RKO (cell line): ENCODE measurements around the gene ZFAND3.
"Not testable (repeated sequence)": the region's sequence is repeated elsewhere in the genome, so short reads cannot be mapped to it uniquely, and the experiment has no call there.

Experiments
- DNase-seq: peaks from one replicate; pipeline ENCODE4 v3.0.0-alpha.2; 2016; ENCODE audit warnings: low spot score

ZFAND3 gene

DNA sequence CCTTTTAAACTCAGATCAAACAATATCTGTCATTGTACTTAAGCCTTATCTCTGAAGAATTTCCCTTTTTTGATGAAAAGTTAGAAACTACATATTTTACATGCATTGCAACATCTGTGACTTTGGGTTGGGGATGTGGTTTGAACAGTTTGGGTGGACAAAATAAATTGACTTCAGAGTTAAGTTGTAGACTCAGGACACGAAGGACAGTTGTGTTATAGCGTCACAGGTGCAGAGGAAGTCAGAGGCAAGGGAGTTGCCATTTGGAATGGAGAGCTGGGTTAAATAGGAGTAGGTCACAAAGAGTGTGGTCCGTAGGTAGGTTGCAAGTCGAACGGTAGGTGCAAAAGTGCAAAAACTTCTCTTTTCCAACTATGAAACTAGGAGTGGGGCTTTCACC lies 46.0 kb downstream of the ZFAND3 start:
- no peak for DNase-seq

DNA sequence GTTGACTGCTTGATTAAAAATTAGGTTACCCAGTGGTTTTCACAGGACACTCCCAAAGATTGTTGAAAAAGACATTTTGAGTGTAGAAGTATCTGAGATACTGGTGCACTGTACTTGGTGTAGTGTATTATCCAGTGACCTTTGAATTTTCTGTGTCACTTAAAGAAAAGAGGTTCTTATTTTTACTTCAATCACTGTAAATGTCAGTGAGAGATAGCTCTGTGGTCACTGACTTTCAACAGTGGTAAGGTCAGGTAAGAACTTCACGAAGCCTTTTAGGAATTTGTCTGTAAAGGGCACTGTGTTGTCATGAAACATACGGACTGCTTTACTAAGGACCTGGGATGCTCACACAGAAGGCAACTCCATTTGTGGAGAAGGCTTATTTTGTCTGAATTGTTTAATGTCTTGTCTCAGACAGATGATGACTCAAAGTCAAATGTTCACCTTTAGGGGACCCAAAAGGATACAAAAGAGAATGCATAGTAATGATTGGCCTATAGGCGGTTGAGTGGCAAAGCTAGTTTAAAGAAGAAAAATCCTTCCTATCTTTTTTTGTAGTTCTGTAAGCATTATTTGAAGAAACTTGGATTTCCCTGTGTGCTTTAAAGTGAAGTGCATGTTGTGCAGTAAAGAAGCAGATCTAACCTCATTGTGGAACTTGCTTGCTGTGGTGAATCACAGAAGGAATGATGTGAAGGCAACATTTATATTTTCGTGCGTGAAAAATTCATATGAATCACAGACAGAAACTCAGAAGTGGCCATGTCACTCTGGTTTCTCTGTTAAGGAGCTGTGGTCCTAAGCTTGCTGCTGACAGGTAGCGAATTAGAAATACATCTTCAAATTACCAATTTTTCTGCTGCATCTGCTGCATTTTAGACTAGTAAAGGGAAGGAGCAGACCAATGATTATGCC lies 47.3 kb downstream of the ZFAND3 start:
- DNase-seq: no peak

DNA sequence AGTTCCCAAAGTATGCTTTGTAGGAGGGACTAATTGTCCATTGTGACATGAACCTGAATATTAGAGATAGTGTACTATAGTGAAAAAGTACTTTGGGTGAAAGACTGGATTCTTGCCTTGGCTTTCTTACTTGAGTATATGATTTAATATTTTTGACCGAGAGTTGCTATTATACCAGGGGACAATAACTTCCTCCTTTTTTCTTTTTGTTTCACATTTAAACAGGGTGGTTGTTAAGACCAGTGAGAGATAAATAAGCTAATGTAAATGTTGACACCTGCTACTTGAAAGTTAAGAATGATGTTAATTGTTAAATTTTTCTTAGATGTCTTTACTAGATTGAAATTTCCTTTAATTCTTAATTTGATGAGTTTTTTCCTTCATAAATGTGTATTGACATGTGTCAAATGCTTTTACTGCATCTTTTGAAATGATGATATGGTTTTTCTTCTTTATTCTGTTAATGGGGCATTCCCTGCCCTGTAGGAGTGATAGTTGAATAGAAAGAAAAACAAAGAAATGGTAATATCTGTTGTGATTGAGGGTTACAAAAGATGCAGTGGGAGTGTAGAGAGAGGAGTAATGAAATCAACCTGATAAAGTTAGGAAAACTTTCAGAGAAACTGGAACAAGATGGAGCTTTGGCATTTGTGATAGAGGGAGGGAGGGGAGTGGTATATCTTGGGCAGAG lies 48.4 kb downstream of the ZFAND3 start:
- no peak for DNase-seq

DNA sequence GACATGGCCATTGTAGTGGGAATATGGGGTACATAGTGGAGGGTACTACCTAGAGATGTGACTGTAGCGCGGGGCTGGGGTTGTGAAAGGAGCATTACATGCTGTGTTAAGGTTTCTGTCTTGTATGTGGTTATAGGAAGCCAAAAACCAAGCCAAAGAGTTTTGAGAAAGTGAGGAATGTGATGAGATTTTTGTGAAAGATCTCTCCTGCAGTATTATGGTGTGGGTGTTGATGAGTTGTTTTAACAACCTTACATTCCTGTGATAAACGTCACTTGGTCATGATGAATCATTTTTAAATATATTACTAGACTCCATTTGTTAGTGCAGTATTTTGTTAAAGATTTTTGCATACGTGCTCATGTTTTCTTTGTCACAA lies 48.9 kb downstream of the ZFAND3 start:
- peak; percentile 87 for DNase-seq

DNA sequence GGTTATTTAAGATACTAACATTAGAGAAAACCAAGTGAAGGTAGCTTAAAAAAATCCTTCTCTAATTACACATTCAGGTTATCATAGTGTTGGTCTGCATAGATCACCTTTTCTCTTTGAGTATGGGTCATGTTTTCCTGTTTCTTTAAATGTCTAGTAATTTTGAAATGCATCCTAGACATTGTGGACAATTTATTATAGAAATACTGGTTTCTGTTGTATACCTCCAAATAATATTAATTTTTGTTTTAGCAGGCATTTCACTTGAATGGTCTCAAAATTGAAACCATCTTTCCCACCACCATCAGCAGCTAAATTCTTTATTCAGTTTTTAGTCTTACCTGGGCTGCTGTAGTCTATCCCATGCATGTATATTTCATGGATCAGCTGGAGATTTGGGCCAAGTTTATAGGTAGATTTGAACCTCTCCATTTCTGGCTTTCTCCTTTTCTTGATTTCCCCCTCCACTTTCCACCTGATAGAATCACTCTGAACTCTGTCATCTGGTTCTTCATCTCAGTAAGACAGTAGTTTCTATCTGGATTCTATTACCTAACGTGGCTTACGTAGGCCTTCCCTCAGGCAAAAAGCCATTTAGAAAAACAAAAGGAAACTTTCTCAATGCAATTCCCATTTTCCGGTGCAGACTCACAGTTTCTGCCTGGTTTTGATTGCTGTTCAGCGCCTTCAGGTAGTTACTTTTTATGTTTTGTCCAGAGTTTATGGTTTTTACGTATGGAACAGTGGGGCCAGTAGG lies 52.3 kb downstream of the ZFAND3 start:
- DNase-seq: no peak

DNA sequence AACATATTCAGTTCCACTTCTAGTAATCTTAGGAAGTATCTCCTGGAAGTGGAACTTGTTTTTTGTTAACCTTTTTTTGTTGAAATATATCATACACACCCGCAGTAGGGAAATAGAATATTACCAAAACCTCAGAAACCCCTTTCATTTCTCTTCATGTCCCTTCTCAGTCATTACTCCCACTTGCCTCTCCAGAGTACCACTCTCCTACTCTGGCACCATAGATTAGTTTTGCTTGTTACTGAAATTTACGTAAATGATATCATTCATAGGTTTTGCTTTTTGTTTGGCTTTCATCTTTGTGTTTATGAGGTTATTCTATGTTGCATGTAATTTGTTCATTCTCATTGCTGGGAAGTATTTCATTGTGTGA lies 52.8 kb downstream of the ZFAND3 start:
- DNase-seq: no peak

DNA sequence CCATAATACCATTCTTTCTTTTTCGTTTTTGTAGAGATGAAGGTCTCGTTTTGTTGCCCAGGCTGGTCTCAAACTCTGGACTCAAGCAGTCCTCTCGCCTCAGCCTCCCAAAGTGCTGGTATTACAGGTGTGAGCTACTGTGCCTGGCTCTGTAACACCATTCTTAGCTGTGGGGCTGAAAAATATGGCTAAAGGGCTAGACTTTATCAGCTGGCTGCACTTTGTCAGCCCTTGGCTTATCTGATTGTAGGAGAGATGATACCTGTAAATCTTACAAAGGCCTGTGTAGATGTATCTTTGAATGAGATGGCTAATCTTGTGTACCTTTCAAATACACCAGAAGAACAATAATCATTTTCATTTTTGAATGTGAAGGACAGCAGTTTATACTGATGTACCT lies 55.2 kb downstream of the ZFAND3 start:
- DNase-seq: no peak

DNA sequence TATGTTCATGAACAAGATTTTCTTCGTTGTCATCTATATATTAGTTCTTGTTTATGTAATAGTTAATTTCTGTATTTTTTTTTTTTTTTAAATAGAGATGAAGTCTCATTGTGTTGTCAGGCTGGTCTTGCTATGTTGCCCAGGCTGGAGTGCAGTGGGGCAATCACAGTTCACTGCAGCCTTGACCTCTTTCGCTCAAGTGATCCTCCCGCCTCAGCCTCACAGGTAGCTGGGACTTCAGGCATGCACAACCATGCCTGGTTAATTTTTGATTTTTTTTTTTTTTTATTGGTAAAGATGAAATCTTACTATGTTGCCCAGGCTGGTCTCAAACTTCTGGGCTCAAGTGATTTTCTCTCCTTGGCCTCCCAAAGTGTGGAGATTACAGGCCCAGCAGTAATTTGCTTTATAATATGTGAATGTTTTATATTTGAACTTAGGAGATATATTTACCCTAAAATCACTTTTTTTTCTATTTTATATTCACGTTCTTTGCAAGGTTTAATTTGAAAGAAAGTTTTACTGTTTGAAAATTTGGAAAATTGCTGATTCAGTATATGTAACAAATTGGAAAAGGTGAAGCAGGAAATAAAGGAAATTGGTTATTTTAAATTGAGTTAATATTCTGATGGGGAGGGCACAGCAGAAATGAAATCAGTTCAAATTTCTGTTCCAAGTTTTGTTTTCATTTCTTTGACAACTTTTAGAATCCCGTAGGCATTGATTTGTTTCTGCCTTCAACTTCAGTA lies 56.2 kb downstream of the ZFAND3 start:
- no peak for DNase-seq

DNA sequence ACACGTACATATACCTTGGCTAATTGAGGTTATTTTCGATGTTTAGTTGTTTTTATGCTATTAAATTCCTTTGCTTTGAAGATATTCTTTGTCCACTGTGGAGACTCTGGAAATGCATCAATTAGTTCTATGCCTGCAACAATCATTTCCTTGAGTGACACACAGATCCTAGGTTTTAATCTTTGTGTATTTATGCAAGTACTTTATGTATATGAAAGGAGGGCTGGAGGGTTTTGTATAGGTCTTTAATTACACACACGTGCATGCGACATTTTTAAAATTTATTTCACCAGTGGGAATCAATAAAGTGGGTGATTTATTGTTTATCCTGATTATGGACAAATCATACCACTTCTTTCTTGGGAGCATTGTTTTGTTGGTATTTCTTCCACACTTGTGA lies 57.3 kb downstream of the ZFAND3 start:
- no peak for DNase-seq

DNA sequence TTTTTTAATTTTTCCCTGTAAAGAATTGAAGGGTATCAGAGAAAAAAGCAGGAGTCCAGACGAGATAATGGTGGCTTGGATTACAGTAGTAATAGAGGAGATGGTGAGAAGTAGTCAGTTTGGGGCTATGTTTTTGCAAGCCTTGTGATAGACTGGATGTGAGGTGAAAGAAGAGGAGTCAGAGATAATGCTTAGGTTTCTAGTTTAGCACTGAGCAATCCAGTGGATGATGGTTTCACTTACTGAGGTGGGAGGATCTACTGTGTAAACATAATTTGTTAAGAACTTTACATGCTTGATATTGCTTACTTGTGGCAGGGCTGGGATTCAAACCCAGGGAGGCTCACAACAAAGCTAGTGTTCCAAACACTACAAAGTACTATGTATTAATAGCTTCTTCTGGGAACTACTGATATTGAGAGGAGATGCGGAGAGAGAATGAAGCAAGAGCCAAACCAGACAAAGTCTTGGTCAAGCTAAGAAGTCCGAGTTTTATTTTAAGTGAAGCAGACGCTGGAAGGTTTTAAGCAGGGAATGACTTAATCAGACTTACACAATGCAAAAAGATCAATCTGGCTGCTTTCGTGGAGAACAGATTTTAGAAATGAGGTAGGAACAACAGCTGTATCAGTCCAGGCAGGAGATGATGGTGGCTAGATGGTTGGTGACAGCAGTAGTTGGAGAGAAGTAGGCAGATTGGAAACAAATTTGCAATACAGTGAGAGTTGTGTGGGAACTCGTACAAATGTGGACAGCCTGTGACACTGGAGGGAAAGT lies 58.0 kb downstream of the ZFAND3 start:
- no peak for DNase-seq

DNA sequence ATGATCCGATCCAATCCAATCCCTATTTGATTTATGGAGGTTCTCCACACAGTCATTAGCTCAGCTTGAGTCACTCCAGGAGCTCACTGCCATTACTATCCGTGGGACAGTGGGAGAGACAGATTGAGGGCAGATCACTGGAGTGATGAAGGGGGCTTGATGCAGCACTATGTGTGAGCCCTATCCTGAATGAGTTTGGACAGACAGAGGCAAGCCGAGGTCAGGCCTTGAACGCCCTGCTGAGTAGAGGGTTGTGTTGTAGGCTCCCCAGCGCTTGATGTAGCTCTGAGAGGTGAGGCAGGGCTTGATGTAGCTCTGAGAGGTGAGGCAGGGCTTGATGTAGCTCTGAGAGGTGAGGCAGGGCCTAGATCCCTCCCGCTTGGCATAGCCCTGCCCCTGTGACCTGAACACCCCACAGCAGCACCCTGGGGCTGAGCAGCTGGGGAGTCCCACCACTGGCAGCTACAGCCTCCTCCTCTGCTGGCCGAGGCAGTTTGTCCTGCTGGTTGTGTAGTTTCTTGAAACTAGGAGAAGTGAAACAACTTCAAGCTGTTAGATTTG lies 58.7 kb downstream of the ZFAND3 start:
- no peak for DNase-seq

DNA sequence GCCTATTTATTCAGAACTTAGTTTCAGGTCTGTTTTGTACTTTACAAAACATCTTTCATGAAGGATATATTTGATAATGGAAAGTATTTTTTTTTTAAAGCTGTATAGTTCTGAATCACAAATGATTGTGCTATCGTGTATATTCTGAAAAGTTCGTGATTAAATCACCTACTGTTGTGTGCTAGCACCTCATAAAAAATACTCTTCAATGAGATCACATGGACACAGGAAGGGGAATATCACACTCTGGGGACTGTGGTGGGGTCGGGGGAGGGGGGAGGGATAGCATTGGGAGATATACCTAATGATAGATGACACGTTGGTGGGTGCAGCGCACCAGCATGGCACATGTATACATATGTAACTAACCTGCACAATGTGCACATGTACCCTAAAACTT lies 61.1 kb downstream of the ZFAND3 start:
- DNase-seq: not testable (repeated sequence)

DNA sequence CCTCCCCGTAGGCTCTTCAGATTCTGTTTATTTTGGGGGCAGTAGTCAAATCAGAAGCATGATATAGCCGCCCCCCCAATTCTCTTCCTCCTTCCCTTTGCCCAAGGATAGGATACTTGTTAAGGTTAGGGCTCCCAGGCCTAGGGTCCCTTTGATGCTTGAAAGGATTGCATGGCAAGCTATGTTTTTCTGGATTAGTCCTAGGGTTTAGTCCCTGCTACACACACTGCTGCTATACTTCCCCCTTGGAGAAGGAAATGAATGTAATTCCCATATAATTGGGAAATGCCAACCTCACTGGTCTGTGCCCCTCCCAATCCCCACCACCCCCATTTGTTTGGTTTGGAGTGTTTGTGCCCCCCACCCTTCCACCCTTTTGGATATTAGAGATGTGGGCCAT lies 62.8 kb downstream of the ZFAND3 start:
- DNase-seq: no peak

DNA sequence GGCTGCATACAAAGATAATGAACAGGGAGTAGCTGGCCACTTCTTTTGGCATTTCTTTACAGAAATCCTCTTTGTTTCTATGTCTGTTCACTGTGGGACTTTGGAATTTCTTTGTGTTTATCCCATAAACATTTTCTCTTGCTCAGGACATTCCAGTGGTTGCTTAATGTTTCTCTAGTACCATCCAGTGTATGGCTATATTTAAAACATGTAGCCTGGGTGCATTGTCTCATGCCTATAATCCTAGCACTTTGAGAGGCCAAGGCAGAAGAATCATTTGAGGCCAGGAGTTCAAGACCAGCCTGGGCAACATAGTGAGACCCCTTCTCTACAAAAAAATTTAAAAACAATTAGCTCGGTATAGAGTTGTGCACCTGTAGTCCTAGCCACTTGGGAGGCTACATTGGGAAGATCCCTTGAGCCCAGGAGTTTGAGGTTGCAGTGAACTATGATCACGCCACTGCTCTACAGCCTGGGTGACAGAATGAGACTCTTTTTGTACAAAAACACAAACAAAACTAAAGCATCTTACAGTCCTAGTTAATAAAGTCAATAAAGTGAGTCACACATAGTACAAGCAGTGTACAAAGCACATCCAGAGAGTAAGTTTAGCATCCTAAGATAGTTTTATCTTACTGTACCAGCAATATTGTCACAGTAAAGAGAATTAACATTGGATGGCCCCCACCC lies 63.3 kb downstream of the ZFAND3 start:
- no peak for DNase-seq

DNA sequence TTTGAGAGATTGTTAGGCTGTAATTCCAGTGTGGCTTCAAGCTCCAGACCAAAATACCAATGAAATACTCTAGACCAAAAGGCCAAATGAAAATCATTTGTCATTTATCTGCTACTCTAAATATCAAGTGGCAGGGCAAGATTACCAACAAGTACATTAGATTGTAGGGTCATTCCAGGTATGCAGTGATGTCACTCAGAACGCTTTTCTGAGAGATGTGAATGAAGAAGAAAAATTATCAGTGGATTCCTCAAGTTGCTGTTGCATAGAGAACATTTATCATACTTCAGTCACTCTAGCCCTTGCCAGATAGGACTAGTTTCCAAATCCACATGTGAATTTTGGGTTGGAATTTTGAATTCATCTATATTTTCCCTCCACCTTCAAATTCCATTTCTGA lies 65.0 kb downstream of the ZFAND3 start:
- no peak for DNase-seq

DNA sequence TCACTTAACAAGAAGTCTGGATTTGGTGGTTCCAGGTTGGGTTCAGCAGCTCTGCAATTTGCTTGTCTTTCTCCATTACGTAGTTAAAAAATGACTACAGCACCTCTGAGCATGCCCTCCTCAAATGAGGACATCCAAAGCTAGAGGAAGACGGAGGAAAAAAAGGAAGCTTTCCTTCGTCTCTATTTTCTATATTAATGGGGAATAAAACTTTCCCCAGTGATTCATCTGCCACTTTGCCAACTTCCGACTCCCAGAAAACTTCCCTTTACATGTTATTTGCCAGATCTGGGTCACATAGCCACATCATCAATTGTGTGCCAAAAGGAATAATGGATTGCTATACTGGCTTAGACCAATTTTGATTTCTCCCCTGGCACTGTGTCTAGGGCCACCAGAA lies 69.5 kb downstream of the ZFAND3 start:
- no peak for DNase-seq

DNA sequence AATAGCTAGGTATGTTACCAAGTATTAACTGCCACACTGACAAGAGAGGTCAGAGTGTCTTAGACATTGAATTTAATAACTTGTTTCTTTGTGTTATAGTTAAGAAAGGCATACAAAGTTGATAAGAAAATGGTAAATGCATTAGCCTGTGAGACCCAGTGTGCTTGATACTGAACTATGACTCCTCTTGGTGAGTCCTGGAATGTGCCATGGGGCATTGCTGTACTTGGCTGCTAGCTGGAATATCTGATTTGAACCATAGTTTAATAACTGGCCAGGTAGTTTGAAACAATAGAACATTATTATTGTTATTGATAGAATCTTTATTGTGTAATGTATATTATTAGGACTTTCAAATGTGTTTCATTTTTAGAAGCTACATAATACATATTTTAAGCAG lies 70.0 kb downstream of the ZFAND3 start:
- DNase-seq: no peak

DNA sequence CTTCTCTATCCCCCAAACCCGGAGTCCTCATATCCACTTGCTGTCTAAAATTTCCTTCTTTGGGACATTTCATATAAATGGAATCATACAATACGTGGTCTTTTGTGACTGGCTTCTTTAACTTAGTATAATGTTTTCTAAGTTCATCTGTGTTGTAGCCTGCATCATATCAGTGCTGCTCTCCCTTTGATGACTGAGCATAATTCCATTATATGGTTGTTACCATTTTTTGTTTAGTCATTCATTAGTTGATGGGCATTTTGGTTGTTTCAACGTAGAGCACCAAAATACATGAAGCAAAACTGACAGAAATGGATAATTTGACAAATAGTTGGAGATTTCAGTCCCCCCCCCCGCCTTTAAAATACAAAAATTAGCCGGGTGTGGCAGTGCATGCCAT lies 71.5 kb downstream of the ZFAND3 start:
- DNase-seq: no peak

DNA sequence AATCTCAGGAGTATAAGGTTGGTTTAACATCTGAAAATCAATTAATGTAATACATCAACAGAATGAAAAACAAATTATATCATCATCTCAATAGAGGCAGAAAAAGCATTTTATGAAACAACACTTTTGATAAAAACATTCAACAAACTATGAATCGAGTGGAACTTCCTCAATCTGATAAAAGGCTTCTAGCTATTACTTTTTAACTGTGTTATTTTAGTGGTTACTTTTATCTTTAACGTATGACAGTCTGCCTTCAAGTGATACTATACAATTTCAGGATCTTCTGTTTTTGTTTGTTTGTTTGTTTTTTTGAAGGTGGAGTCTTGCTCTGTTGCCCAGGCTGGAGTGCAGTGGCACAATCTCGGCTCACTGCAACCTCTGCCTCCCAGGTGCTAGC lies 73.7 kb downstream of the ZFAND3 start:
- DNase-seq: no peak

DNA sequence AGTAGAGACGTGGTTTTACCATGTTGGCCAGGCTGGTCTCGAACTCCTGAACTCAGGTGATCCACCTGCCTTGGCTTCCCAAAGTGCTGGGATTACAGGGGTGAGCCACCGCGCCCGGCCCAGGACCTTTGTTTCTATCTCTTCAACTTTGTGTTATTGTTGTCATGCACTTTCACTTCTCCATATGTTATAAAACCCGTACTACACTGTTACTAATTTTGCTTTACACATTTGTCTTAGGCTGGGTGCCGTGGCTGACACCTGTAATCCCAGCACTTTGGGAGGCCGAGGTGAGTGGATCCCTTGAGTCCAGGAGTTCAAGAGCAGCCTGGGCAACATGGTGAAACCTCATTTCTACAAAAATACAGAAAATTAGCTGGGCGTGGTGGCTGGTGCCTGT lies 74.2 kb downstream of the ZFAND3 start:
- DNase-seq: not testable (repeated sequence)
